IMR-90 (cell line): ENCODE measurements around the gene MEGF11. TPM values are rescaled to one million over a fixed set of nuclear protein-coding genes. Genes with fewer than 3 reads are reported as not detected.

Experiments
- ATAC-seq: fragments of 200-7000 bp; cut with Tn5 transposase; 2 replicates; pipeline ENCODE4 v1.9.1; 2020; ENCODE audit warnings: low read depth, mild to moderate bottlenecking, moderate library complexity
- BruUV-seq: library from RNA; stranded (reverse); fragments of 400-500 nt; replicated peaks from 2 replicates; lab custom pipeline; 2021; lab: Mats Ljungman, UMichigan
- CTCF ChIA-PET: fragments of 300-600 bp; formaldehyde crosslinking; extraction: SDS; loops from one replicate; lab custom pipeline; 2021; ENCODE audit warnings: antibody characterized with exemption; lab: Yijun Ruan, JAX
- POLR2A ChIA-PET: fragments of 300-600 bp; sonication (Branson Sonifier 250); formaldehyde crosslinking; loops from one replicate; lab custom pipeline; 2022; ENCODE audit warnings: antibody characterized with exemption; ENCODE audit not compliant: unreplicated experiment; lab: Charles Lee
- DNase-seq: peaks from one replicate; pipeline ENCODE4 v3.0.0; 2013
- H2AFZ ChIP-seq: replicated peaks from 2 replicates; pipeline ENCODE3; 2013; ENCODE audit warnings: low read length, mild to moderate bottlenecking; ENCODE audit not compliant: poor library complexity
- H2AK5ac ChIP-seq: 2 replicates; pipeline ENCODE4 v1.6.1; 2013; ENCODE audit warnings: low read depth, low read length, inconsistent platforms
- H2AK9ac ChIP-seq: replicated peaks from 2 replicates; pipeline ENCODE3; 2013; ENCODE audit warnings: mild to moderate bottlenecking, low read depth, low read length, moderate library complexity; ENCODE audit not compliant: poor library complexity
- H2BK120ac ChIP-seq: 2 replicates; pipeline ENCODE4 v1.6.1; 2013; ENCODE audit warnings: low read depth, low read length, inconsistent platforms
- H2BK15ac ChIP-seq: 3 replicates; pipeline ENCODE4 v1.6.1; 2013; ENCODE audit warnings: low read depth, low read length, inconsistent platforms
- H2BK20ac ChIP-seq: 2 replicates; pipeline ENCODE4 v1.6.1; 2013; ENCODE audit warnings: low read depth, mild to moderate bottlenecking, inconsistent platforms, low read length, moderate library complexity
- H2BK5ac ChIP-seq: 2 replicates; pipeline ENCODE4 v1.6.1; 2013; ENCODE audit warnings: mild to moderate bottlenecking, low read depth, low read length, inconsistent platforms; ENCODE audit not compliant: poor library complexity, severe bottlenecking
- H3K14ac ChIP-seq: replicated peaks from 2 replicates; pipeline ENCODE4 v1.6.1; 2013; ENCODE audit warnings: low read depth, low read length, inconsistent platforms
- H3K18ac ChIP-seq: 2 replicates; pipeline ENCODE4 v1.6.1; 2013; ENCODE audit warnings: low read depth, low read length, control low read depth
- H3K23ac ChIP-seq: 2 replicates; pipeline ENCODE4 v1.6.1; 2013; ENCODE audit warnings: low read depth, low read length, inconsistent platforms
- H3K27ac ChIP-seq: 2 replicates; pipeline ENCODE4 v1.5.1; 2013; ENCODE audit warnings: mild to moderate bottlenecking, control low read depth, low read length; ENCODE audit not compliant: insufficient read depth
- H3K27me3 ChIP-seq: 2 replicates; pipeline ENCODE4 v1.6.1; 2013; ENCODE audit warnings: low read length; ENCODE audit not compliant: control insufficient read depth, insufficient read depth
- H3K36me3 ChIP-seq: 2 replicates; pipeline ENCODE4 v1.6.1; 2013; ENCODE audit warnings: low read length, mixed read lengths; ENCODE audit not compliant: control insufficient read depth, insufficient read depth
- H3K4ac ChIP-seq: 2 replicates; pipeline ENCODE4 v1.6.1; 2013; ENCODE audit warnings: low read depth, low read length, inconsistent platforms
- H3K4me1 ChIP-seq: 2 replicates; pipeline ENCODE4 v1.6.1; 2013; ENCODE audit warnings: low read length, mixed read lengths; ENCODE audit not compliant: control insufficient read depth, insufficient read depth
- H3K4me2 ChIP-seq: 2 replicates; pipeline ENCODE4 v1.6.1; 2013; ENCODE audit warnings: low read depth, mild to moderate bottlenecking, control low read depth, low read length, moderate library complexity
- H3K4me3 ChIP-seq: 2 replicates; pipeline ENCODE4 v1.5.1; 2013; ENCODE audit warnings: low read depth, mild to moderate bottlenecking, control low read depth, low read length, moderate library complexity; ENCODE audit not compliant: insufficient read depth
- H3K56ac ChIP-seq: 2 replicates; pipeline ENCODE4 v1.6.1; 2013; ENCODE audit warnings: low read length, inconsistent platforms; ENCODE audit not compliant: insufficient read depth; ENCODE audit errors: extremely low read depth
- H3K79me1 ChIP-seq, 2 experiments: 2 replicates each; pipeline ENCODE4 v1.6.1; 2013; ENCODE audit warnings: low read length in 2 of 2, inconsistent platforms in 1 of 2, low read depth in 1 of 2
- H3K9ac ChIP-seq: 2 replicates; pipeline ENCODE4 v1.6.1; 2013; ENCODE audit warnings: low read depth, low read length, control low read depth
- H3K9me1 ChIP-seq: 2 replicates; pipeline ENCODE4 v1.6.1; 2013; ENCODE audit warnings: low read length, inconsistent platforms; ENCODE audit not compliant: insufficient read depth
- H3K9me3 ChIP-seq: 2 replicates; pipeline ENCODE4 v1.6.1; 2013; ENCODE audit warnings: low read length; ENCODE audit not compliant: control insufficient read depth, insufficient read depth
- H4K20me1 ChIP-seq: 2 replicates; pipeline ENCODE4 v1.6.1; 2013; ENCODE audit warnings: low read length, inconsistent platforms; ENCODE audit not compliant: insufficient read depth
- H4K5ac ChIP-seq: 2 replicates; pipeline ENCODE4 v1.6.1; 2013; ENCODE audit warnings: mild to moderate bottlenecking, low read depth, low read length, control low read depth
- H4K8ac ChIP-seq, 2 experiments: 2 replicates each; pipeline ENCODE4 v1.6.1; 2013; ENCODE audit warnings: low read depth in 2 of 2, low read length in 2 of 2, control low read depth in 1 of 2, inconsistent platforms in 1 of 2
- H4K91ac ChIP-seq: 2 replicates; pipeline ENCODE4 v1.6.1; 2013; ENCODE audit warnings: low read depth, low read length, inconsistent platforms; ENCODE audit not compliant: insufficient read depth
- BHLHE40 ChIP-seq: fragments of 150-350 bp; IDR thresholded peaks from 2 replicates; pipeline ENCODE4 v1.6.1; 2016; ENCODE audit warnings: mild to moderate bottlenecking, low read depth, low read length
- CEBPB ChIP-seq: IDR thresholded peaks from 2 replicates; pipeline ENCODE4 v1.6.1; 2012; ENCODE audit warnings: low read depth, low read length, improper control_type of control experiment
- CHD1 ChIP-seq: IDR thresholded peaks from 2 replicates; pipeline ENCODE4 v1.6.1; 2012; ENCODE audit warnings: low read depth, low read length, improper control_type of control experiment
- CTCF ChIP-seq: conservative IDR thresholded peaks from 2 replicates; pipeline ENCODE4 v1.5.1; 2012; ENCODE audit warnings: mild to moderate bottlenecking, low read depth, low read length, improper control_type of control experiment
- ELK1 ChIP-seq: fragments of 150-350 bp; IDR thresholded peaks from 2 replicates; pipeline ENCODE4 v1.6.1; 2016; ENCODE audit warnings: low read depth, mild to moderate bottlenecking, low read length, moderate library complexity, borderline replicate concordance
- FOS ChIP-seq: fragments of 150-350 bp; IDR thresholded peaks from 2 replicates; pipeline ENCODE4 v1.6.1; 2016; ENCODE audit warnings: low read depth, low read length
- MAFK ChIP-seq: IDR thresholded peaks from 2 replicates; pipeline ENCODE4 v1.6.1; 2012; ENCODE audit warnings: low read depth, low read length, improper control_type of control experiment
- MAZ ChIP-seq: IDR thresholded peaks from 2 replicates; pipeline ENCODE4 v1.6.1; 2012; ENCODE audit warnings: low read depth, mild to moderate bottlenecking, low read length, improper control_type of control experiment, moderate library complexity, borderline replicate concordance
- MXI1 ChIP-seq: IDR thresholded peaks from 2 replicates; pipeline ENCODE4 v1.6.1; 2012; ENCODE audit warnings: low read depth, mild to moderate bottlenecking, low read length, moderate library complexity, borderline replicate concordance
- NFE2L2 ChIP-seq: fragments of 150-350 bp; IDR thresholded peaks from 2 replicates; pipeline ENCODE4 v1.6.1; 2016; ENCODE audit warnings: low read depth, mild to moderate bottlenecking, low read length
- POLR2A ChIP-seq: IDR thresholded peaks from 2 replicates; pipeline ENCODE4 v1.6.1; 2012; ENCODE audit warnings: mild to moderate bottlenecking, low read depth, low read length
- RAD21 ChIP-seq: IDR thresholded peaks from 2 replicates; pipeline ENCODE4 v1.6.1; 2012; ENCODE audit warnings: low read length, improper control_type of control experiment
- RCOR1 ChIP-seq: IDR thresholded peaks from 2 replicates; pipeline ENCODE4 v1.6.1; 2012; ENCODE audit warnings: mild to moderate bottlenecking, low read length, improper control_type of control experiment; ENCODE audit not compliant: insufficient replicate concordance
- RFX5 ChIP-seq: IDR thresholded peaks from 2 replicates; pipeline ENCODE4 v1.8.0; 2012; ENCODE audit warnings: low read depth, mild to moderate bottlenecking, low read length, moderate library complexity
- SMC3 ChIP-seq: fragments of 150-350 bp; IDR thresholded peaks from 2 replicates; pipeline ENCODE4 v1.6.1; 2016; ENCODE audit warnings: low read depth, mild to moderate bottlenecking, antibody characterized with exemption, low read length, moderate library complexity
- USF2 ChIP-seq: fragments of 150-350 bp; IDR thresholded peaks from 2 replicates; pipeline ENCODE4 v1.6.1; 2017; ENCODE audit warnings: mild to moderate bottlenecking, antibody characterized with exemption, low read length, low read depth
- WGBS, 2 experiments: methylation state at CpG; one replicate each; pipeline versions ENCODE4 v1.1.5 to v1.1.7; 2013; ENCODE audit warnings: missing lambda C conversion rate in 2 of 2; ENCODE audit not compliant: insufficient read length in 1 of 2; ENCODE audit errors: extremely low coverage in 2 of 2; 5-methylcytosine and 5-hydroxymethylcytosine counted together
- dilution Hi-C: fragments of 300-500 bp; cut with HindIII; formaldehyde crosslinking; loops from one replicate; pipeline ENCODE4 v1.14.3; 2018; ENCODE audit warnings: low sequenced_read_pairs; ENCODE audit not compliant: unreplicated experiment
- in situ Hi-C: fragments of 300-500 bp; cut with MboI; formaldehyde crosslinking; loops from 3 replicates; pipeline ENCODE4 v1.14.3; 2019; ENCODE audit warnings: low sequenced_read_pairs, inconsistent platforms, mixed read lengths
- intact Hi-C: fragments of 100-400 bp; cut with micrococcal nuclease; formaldehyde crosslinking; loops from 2 replicates; pipeline ENCODE4 v1.10.0; 2022
- polyA plus RNA-seq, 3 experiments: library from polyadenylated mRNA; depleted of rRNA; stranded (reverse); fragments of >200 nt; gene quantifications; 2 replicates each; pipeline ENCODE4 v1.2.3, GENCODE V29; 2012; ENCODE audit warnings: low replicate concordance in 1 of 3
- total RNA-seq: library from RNA; depleted of rRNA; stranded (reverse); fragments of >200 nt; gene quantifications from 2 replicates; pipeline ENCODE4 v1.2.3, GENCODE V29; 2012

Gene MEGF11
- total and polyA plus RNA-seq, 2 of the 4 experiments (the other 2 are of a cell fraction): not detected

- in situ Hi-C loops (no loop called here), dilution Hi-C loops (no loop called here), intact Hi-C loops (no loop called here)
- WGBS, 2 experiments: 28% methylated on average over 8 of the region's 18 CpGs; no CpG with 5 or more reads in 1 of the 2 experiments
- ChIA-PET POLR2A (no interaction called here), CTCF (no interaction called here)
- H3K36me3 ChIP-seq: no peaks in the 10 kb centered on the region
- DNase-seq (no peak), ATAC-seq (no peak)
- no peak overlapping the region for H4K8ac ChIP-seq
- H3K14ac ChIP-seq: no peak overlapping the region
- H3K18ac ChIP-seq: no peak overlapping the region
- no peak overlapping the region for H3K56ac ChIP-seq
- BruUV-seq: no TSS peak
- no peak overlapping the region for H3K9ac ChIP-seq
- H4K5ac ChIP-seq: no peak overlapping the region
- no peaks in the 10 kb centered on the region for H3K9me3 ChIP-seq
- peaks cover 44% of the 10 kb centered on the region for H3K27me3 ChIP-seq
- H2BK15ac ChIP-seq: no peak overlapping the region
- H2AK5ac ChIP-seq: no peak overlapping the region
- no peak overlapping the region for H2AK9ac ChIP-seq
- no peak overlapping the region for H3K4ac ChIP-seq
- H4K20me1 ChIP-seq: no peaks in the 10 kb centered on the region
- no peak overlapping the region for H2BK20ac ChIP-seq
- H3K4me2 ChIP-seq: no peak overlapping the region
- no peaks in the 10 kb centered on the region for H3K4me1 ChIP-seq
- H3K79me1 ChIP-seq: no peaks in the 10 kb centered on the region
- no peaks in the 10 kb centered on the region for H3K9me1 ChIP-seq
- no peak overlapping the region for H3K27ac ChIP-seq
- no peak overlapping the region for H2AFZ ChIP-seq
- no peak overlapping the region for H2BK5ac ChIP-seq
- no peak overlapping the region for H3K4me3 ChIP-seq
- no peak overlapping the region for H2BK120ac ChIP-seq
- no peak overlapping the region for H4K91ac ChIP-seq
- H3K23ac ChIP-seq: no peak overlapping the region
- TF ChIP-seq POLR2A (no peak), BHLHE40 (no peak), CHD1 (no peak), CTCF (no peak), RFX5 (no peak), FOS (no peak), SMC3 (no peak), MAZ (no peak), RCOR1 (no peak), MXI1 (no peak), MAFK (no peak), CEBPB (no peak), NFE2L2 (no peak), ELK1 (no peak), RAD21 (no peak), USF2 (no peak)
Measured at GRCh38 chr15:66115568-66116206, 137.9 kb downstream of the MEGF11 start.
